ENCODE results near the gene SHLD3.

DNA sequence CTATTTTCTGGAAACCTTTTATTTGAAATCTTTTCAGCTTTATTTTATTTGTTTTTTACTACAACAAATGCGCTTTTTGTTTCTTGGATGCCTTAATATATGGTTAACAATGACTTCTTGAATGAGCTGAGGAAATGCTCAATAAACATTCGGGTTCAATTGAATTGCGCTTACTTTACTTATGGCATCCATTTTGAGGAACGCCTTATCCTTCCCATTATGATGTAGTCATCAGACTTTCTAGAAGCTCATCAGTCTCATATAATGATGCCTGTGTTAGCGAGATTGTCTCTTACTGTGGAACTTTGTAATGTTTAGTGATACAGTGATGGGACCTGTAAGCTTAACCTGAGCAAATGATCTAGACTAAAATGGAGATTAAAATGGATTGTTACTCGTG lies 916 bp downstream of the SHLD3 start:
- TF ChIP-seq, protein P1, sequence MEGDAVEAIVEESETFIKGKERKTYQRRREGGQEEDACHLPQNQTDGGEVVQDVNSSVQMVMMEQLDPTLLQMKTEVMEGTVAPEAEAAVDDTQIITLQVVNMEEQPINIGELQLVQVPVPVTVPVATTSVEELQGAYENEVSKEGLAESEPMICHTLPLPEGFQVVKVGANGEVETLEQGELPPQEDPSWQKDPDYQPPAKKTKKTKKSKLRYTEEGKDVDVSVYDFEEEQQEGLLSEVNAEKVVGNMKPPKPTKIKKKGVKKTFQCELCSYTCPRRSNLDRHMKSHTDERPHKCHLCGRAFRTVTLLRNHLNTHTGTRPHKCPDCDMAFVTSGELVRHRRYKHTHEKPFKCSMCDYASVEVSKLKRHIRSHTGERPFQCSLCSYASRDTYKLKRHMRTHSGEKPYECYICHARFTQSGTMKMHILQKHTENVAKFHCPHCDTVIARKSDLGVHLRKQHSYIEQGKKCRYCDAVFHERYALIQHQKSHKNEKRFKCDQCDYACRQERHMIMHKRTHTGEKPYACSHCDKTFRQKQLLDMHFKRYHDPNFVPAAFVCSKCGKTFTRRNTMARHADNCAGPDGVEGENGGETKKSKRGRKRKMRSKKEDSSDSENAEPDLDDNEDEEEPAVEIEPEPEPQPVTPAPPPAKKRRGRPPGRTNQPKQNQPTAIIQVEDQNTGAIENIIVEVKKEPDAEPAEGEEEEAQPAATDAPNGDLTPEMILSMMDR (IDR thresholded peaks at IDR 0.05): no peak
- no peak for TF ChIP-seq POLR2A (IDR thresholded peaks at IDR 0.05)

Measured in right lobe of liver (tissue), 4 donors.